Measurements from ENCODE around the gene ADRM1.

The ADRM1 gene

DNA sequence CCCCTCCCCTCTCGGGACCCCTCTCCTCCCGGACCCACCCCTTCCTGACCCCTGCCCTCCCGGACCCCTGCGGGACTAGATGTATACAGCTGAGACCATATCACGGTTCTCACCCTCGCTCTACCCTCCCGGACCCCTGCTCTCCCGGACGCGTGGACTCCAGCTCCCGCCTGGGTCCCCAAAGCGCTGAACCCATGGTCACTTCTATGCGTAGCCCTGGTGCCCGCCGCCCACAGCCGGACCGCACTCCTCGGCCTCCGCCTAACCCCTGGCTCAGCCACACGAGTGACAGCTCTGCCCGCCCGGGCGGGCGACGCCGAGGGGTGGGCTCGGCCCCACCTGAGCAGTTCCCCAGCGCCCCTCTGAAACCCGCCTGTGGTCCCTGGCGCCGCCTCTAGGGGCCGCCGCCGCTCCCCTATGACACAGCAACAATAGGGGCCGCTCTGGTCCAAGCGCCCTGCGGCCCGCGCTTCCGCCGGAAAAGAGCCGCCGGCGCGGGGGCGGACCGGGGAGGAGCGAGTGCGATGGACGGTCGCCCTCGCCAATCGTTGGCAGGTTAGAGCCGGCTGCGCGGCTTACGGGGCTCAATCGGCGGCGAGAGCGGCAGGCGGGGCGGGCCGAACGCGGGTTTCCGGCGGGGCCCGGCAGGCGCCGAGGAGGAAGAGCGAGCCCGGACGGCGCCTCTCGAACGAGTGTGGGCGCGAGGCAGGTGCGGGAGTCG is at the start of gene ADRM1:
Gene ADRM1 (plus strand): TSS at position 657 of the 721 bp plus-strand sequence. CDS start 572 bp downstream, outside the sequence.
- no peak for FAIRE-seq

GRCh38 chr20:62253398-62253797 is 49.4 kb upstream of the ADRM1 start:
- no peak for FAIRE-seq

DNA sequence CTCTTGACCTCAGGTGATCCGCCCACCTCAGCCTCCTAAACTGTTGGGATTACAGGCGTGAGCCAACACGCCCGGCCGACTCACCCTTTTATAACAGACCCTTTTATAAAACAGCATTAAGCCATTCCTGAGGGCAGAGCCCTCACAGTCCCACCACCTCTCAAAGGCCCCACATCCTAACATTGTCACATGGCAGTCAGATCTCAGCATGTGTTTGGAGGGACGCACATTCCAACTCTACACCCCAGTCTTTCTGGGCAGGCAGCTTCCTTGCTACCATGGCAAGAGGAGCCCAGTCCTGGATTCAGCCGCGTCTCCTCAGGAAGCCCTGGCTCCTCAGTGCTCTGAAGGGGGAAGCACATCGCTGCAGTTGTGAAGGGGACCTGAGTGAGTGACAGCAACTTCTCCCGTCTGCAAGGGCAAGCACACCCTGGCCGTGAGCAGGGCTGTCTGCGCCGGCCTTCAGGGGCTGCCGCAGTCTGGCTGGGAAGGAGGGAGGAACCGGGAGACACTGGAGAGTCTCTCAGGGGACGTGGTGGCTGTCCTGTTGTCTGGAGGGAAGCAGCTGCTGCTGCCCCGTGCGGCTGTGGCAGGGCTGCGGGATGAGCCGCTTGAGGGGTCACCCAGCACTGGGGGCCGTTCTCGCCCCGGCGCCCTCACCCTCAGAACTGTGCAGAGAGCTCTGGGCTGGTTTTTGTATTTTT is 48.6 kb upstream of the ADRM1 start:
- no peak for FAIRE-seq

- FAIRE-seq, result no peak
These were observed 46.8 kb upstream of the ADRM1 start for GRCh38 chr20:62255976-62256375.

DNA sequence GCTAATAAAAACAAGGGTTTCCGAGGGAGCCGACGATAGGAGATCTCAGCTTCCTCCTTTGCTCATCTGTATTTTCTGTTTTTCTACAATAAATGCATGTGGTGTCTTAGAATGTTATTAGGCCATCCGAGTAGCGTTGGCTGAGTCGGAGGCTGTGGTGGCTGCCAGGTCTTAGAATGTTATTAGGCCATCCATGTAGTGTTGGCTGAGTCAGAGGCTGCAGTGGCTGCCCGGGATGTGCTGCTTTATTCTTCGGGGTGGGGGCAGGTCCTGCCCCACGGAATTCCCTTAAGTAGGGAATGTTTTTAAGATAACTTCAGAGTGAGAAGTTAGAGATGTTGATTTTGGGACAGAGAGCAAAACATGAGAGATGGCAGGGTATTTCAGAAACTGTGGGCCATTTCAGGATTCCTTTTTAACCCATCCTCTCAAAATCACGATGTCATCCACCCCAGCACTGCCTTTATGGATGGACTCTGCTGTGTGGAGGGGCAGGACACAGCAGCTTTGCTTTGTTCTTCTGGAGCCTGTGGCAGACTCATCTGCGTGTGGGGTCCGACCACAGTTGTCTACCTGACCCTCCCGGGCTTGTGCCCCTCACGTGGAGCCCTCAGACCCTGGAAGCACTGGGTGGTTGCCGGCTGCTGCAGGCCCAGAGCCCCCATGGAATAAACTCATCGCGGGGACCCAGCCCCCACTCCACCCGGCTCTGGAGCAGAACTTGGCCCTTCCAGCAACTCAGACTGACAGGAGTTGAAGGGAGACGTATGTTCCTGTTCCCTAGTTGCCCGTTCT is 44.1 kb upstream of the ADRM1 start:
- no peak for FAIRE-seq

DNA sequence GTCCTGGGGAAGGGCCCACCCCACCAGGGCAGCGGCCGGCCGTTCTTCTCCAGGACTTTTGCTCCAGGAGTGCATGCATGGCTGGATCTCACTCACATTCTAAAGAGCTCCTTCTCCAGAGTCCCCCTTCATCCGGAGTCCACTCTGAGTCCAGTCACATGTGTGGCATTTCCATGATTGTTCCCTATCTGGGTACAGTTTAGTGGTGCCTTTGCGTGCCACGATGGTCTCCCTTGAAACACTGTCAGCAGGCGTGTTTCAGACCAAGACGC is 43.6 kb upstream of the ADRM1 start:
- FAIRE-seq, result no peak

DNA sequence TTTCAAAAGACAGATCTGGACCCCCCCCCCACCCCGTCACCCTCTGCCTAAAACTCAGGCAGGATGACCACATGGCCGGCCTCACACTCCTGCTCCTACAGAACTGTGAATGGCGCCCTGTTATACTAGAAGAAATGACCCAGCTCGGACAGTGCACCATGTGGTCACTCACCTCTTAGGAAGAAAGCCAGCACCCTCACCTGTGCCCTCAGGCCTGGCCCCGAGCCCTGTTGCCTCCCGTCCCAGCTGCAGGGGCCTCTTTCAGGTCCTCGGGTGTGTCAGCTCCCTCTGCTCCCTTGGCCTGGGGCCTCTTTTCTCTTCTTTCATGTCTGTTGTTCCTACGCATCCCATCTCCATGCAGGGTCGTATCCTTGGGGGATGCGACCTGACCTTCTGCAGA is 40.7 kb upstream of the ADRM1 start:
- FAIRE-seq, result no peak

- FAIRE-seq, result no peak
These were observed 39.4 kb upstream of the ADRM1 start for GRCh38 chr20:62263396-62263795.

DNA sequence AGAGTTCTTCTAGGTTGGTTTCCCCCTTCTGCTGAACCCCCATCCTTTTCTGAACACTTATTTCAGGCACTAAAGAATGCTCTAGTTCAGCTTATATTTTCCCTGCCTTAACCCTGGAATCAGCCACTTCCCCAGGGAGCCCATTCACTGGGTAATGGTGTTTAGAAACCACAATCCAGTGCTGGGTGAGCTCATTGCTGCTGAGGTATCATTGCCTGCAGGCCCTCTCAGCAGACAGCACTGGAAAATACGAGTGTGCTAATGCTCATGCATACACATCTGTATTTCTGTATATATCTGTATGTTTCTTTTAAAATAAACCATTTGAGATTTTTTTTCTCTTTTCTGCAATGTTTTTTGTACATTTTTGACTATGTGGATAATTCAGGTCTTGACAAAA is 37.4 kb upstream of the ADRM1 start:
- FAIRE-seq, result no peak

DNA sequence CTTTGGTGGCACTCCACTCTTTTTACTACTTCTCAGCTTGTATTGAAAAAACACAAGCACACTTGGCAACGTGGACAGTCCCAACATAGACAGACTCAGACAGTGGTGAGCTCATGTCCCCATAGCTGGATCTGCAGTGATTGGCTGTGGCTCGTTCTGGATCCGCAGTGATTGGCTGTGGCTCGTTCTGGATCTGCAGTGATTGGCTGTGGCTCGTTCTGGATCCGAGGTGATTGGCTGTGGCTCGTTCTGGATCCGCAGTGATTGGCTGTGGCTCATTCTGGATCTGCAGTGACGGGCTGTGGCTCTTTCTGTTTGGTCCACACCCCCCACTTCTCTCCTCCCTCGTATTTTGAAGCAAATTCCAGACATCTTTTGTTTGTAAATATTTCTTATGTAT is 36.5 kb upstream of the ADRM1 start:
- FAIRE-seq, result no peak

- FAIRE-seq, result no peak
These were observed 35.9 kb upstream of the ADRM1 start for GRCh38 chr20:62266851-62267250.

- no peak for FAIRE-seq
These were observed 35.3 kb upstream of the ADRM1 start for GRCh38 chr20:62267543-62267942.

DNA sequence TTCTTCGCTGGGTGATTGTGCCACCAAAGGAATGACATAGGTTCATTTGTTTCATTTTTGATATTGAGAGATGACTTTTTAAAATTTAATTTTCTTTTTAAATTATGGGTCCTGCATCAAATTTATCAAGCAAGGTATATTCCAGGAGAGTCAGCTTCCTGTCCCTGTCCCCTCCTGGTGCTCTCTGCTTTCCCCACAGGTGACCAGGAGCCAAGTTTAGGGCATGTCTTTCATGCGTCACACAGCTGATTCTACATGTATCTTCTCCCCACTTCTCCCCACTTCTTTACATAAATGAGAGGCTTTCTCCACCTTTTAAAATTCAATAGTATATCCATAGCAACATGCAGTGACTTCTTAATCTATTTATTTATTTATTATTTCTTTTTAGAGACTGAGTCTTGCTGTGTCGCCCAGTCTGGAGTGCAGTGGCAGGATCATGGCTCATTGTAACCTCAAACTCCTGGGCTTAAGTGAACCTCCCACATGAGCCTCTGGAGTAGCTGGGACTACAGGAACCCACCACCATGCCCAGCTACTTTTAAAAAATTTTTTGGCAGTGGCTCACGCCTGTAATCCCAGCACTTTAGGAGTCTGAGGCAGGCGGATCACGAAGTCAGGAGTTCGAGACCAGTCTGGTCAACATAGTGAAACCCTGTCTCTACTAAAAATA is 34.4 kb upstream of the ADRM1 start:
- no peak for FAIRE-seq

DNA sequence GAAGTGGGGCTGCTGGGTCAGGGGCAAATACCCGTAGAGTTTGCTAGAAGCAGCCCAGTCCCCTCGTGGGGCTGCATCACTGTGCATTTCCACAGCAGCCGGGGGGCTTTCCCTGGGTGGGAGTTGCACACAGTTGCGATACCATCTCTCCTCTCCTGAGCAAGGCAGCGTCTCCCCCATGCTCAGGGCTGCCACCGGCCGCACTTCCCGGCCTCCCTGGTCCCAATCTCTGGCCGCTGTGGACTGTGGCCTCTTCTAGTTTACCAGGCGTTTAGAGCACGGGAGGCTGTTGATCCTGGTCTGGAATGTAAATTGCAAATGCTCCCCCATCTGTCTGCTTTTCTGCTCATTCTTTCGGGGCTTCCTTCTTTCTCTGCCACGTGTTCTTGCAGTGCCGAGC is 33.4 kb upstream of the ADRM1 start:
- no peak for FAIRE-seq

DNA sequence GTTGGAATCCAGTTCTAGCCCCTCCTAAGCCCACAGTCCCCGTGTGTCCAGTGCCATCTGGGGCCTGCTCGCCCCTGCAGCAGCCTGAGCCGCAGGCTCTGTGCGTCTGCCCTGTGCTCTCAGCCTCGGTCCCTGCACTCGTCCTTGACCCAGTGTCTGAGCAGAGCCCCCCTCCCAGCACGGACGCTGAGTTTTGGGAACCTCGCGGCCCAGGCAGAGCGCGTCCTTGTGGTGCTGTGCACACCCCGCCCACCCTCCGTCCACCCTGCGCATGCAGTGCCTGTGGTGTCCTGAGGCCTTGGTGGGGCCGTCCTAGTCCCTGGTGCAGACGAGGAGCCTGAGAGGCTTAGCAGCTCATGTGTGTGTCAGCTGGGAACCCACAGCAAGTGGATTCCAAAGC is 32.9 kb upstream of the ADRM1 start:
- no peak for FAIRE-seq

DNA sequence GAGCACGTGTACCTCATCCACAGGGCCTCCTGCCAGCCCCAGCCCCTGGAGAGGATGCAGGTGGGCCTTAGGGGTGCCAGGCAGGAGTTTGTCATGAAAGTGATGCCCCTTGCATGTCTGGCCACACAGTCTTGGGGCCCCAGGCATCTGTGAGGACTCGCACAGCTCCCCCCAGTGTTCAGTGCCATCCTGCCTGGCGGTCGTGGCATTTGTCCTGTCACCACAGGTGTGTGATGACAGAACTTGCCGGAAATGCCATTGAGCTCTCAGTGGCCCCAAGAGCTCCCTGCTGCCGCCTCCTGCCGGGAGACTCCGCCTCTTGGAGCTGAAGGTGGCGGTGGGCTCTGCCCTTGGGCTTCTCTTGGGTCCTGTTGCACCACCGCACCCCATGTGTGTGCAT is 30.6 kb upstream of the ADRM1 start:
- FAIRE-seq, result no peak

DNA sequence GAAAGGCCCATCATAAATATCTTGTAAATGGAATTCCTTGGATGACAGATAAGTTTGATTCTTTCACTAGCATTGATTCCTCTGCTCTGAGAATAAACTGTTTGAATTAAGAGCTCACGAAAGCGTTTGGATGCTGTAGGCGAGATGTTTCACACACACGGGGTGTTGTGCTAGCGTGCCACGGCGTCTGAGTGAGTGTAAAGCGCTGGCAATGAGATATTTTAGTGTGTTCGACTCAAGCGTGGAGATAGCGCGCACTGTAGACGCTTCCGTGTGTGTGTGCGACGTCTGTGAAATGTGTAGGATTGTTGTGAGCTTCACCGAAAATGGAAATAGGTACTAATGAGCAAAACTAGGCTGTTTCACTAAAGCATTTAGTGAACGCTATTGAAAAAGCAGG is 29.4 kb upstream of the ADRM1 start:
- no peak for FAIRE-seq

DNA sequence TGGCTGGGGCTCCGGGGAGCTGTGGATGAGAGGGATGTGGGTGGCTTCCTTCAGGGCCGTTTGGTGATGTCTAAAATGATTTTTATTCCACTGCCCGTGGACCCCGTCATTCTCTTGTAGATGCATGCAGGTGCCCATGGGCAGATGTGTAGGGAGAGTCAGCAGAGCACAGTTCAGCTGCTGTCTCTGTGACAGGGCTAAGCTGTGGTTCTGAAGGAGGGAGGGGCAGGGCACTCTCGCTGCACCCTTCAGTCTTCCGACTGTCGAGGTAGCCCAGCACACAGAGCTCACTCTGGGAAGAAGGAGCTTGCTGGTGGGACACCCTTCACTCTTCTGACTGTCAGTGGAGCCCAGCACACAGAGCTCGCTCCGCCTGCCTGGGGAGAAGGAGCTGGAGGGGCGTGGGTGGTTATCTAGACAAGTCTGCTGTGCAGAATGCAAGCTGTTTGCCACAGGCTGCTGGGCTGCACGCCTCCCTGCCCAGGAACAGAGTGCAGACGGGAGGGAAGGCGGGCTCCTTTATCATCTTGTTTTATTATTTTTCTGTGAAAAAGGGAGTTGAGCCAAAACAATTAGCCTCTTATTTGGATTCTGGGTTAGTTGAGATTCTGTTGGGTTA is 28.4 kb upstream of the ADRM1 start:
- FAIRE-seq, result no peak

DNA sequence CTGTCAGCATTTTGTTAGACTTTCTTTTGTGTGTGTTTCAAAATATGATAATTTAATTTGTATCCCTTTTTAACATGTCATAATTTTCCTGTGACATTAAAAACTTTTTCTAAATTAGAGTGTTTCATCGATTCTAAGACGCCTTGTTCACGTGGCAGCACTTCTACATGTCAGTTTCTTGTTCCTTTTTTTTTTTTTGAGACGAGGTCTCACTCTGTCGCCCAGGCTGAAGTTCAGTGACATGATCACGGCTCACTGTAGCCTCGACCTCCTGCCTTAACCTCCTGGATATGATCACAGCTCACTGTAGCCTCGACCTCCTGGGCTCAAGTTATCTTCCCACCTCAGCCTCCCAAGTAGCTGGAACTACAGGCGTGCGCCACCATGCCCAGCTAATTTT is 27.6 kb upstream of the ADRM1 start:
- no peak for FAIRE-seq

GRCh38 chr20:62276439-62276838 is 26.4 kb upstream of the ADRM1 start:
- FAIRE-seq, result no peak

GRCh38 chr20:62277253-62277652 is 25.5 kb upstream of the ADRM1 start:
- no peak for FAIRE-seq

DNA sequence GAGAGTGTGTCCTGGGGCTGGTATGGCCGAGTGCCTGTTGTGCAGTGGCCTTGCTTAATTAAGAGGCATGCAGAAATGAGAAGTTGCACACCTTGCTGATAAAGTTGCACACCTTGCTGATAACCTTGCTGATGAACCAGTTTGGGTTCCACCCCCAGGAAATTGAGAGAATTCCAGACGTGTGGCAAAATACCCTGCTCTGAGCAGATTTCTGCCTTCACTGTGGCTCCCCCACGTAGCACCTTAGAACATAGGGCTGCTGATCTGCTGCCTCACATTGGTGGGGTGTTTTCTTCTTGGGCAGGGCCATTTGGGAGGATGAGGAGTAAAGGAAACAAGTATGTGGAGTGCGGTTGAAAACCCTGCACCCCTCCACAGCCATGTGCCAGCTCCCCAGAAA is 22.5 kb upstream of the ADRM1 start:
- FAIRE-seq, result no peak

All from islet of Langerhans (tissue), 1 donor.